Astrocyte (in vitro differentiated cells and primary cell): ENCODE measurements around the gene RNF5. TPM values are rescaled to one million over a fixed set of nuclear protein-coding genes. Genes with fewer than 3 reads are reported as not detected.
"Not testable (repeated sequence)": the region's sequence is repeated elsewhere in the genome, so short reads cannot be mapped to it uniquely, and the experiment has no call there.

Experiments used
- DNase-seq: peaks from one replicate; pipeline ENCODE4 v3.0.0-alpha.2; 2010; ENCODE audit warnings: low read depth
- FAIRE-seq: peaks from 2 replicates; lab custom pipeline; 2011; peaks lifted over from hg19 to GRCh38; lab: Jason Lieb, UNC
- H2AFZ ChIP-seq: 2 replicates; pipeline ENCODE4 v1.6.0; 2012; ENCODE audit warnings: low read depth, low read length, inconsistent platforms
- H3K27ac ChIP-seq: 2 replicates; pipeline ENCODE4 v1.5.1; 2011; ENCODE audit warnings: low read depth, low read length, inconsistent platforms
- H3K27me3 ChIP-seq: 2 replicates; pipeline ENCODE4 v1.6.0; 2011; ENCODE audit warnings: low read length, inconsistent platforms; ENCODE audit not compliant: insufficient read depth
- H3K36me3 ChIP-seq: 2 replicates; pipeline ENCODE4 v1.5.1; 2011; ENCODE audit warnings: low read length, inconsistent platforms; ENCODE audit not compliant: insufficient read depth
- H3K4me1 ChIP-seq: 2 replicates; pipeline ENCODE4 v1.5.1; 2011; ENCODE audit warnings: low read length, inconsistent platforms; ENCODE audit not compliant: insufficient read depth
- H3K4me2 ChIP-seq: 2 replicates; pipeline ENCODE4 v1.6.0; 2012; ENCODE audit warnings: low read length, inconsistent platforms
- H3K4me3 ChIP-seq: 2 replicates; pipeline ENCODE4 v1.5.1; 2011; ENCODE audit warnings: low read depth, mild to moderate bottlenecking, low read length, inconsistent platforms; ENCODE audit not compliant: insufficient read depth
- H3K79me2 ChIP-seq: 2 replicates; pipeline ENCODE4 v1.6.0; 2012; ENCODE audit warnings: mild to moderate bottlenecking, low read length, inconsistent platforms; ENCODE audit not compliant: insufficient read depth
- H3K9ac ChIP-seq: 2 replicates; pipeline ENCODE4 v1.6.0; 2012; ENCODE audit warnings: mild to moderate bottlenecking, low read length, inconsistent platforms
- H3K9me3 ChIP-seq: 2 replicates; pipeline ENCODE4 v1.5.1; 2012; ENCODE audit warnings: low read depth, mild to moderate bottlenecking, low read length, inconsistent platforms; ENCODE audit not compliant: insufficient read depth
- H4K20me1 ChIP-seq: 2 replicates; pipeline ENCODE4 v1.6.0; 2012; ENCODE audit warnings: low read length, inconsistent platforms; ENCODE audit not compliant: insufficient read depth
- H3K27ac Mint-ChIP-seq: one replicate; pipeline ENCODE4 v1.8.0; 2021; ENCODE audit warnings: mild to moderate bottlenecking, mixed read lengths; ENCODE audit not compliant: unreplicated experiment
- H3K27me3 Mint-ChIP-seq: one replicate; pipeline ENCODE4 v1.8.0; 2021; ENCODE audit warnings: low read depth, mixed read lengths; ENCODE audit not compliant: unreplicated experiment
- H3K36me3 Mint-ChIP-seq: one replicate; pipeline ENCODE4 v1.8.0; 2021; ENCODE audit warnings: low read depth, mixed read lengths; ENCODE audit not compliant: unreplicated experiment
- H3K4me1 Mint-ChIP-seq: one replicate; pipeline ENCODE4 v1.8.0; 2021; ENCODE audit warnings: low read depth, mixed read lengths; ENCODE audit not compliant: unreplicated experiment
- H3K4me3 Mint-ChIP-seq: one replicate; pipeline ENCODE4 v1.8.0; 2021; ENCODE audit warnings: mild to moderate bottlenecking, moderate library complexity, mixed read lengths; ENCODE audit not compliant: unreplicated experiment
- H3K9me3 Mint-ChIP-seq: one replicate; pipeline ENCODE4 v1.8.0; 2021; ENCODE audit warnings: mild to moderate bottlenecking, mixed read lengths; ENCODE audit not compliant: unreplicated experiment
- EZH2 ChIP-seq: IDR thresholded peaks from 2 replicates; pipeline ENCODE4 v1.6.1; 2012; ENCODE audit warnings: mild to moderate bottlenecking, low read length, inconsistent platforms; ENCODE audit not compliant: insufficient read depth
- total RNA-seq: library from RNA; stranded (reverse); gene quantifications from 2 replicates; pipeline ENCODE4 v1.2.1, GENCODE V29; 2021
- TF ChIP-seq, protein P1 (sequence below): IDR thresholded peaks from 2 replicates; pipeline ENCODE4 v1.5.1; 2011; ENCODE audit warnings: low read depth, mild to moderate bottlenecking, inconsistent platforms, low read length, moderate library complexity; ENCODE audit not compliant: insufficient read depth

The RNF5 gene
- total RNA-seq, 1 donor from 2014 or later, result 59.0 TPM

DNA sequence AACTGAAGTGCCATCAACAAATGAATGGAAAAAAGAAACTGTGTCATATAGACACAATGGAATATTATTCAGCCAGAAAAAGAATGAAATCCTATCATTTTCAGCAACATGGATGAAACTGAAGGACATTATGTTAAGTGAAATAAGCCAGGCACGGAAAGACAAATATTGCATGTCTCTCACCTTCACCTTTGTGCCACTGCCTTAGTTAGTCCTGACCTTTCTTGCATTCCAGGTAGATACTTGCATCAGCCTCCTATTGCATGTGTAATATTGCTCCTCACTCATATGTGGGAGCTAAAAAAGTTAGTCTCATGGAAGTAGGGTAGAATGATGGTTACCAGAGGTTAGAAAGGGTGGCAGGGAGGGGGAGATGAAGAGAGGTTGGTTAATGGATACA is 30.8 kb downstream of the RNF5 start:
- H3K36me3 ChIP-seq, result no peaks in the 10 kb centered on the region
- no peaks in the 10 kb centered on the region for H3K79me2 ChIP-seq
- Mint-ChIP-seq H3K27me3 (peaks cover 22% of the 10 kb centered on the region), H3K36me3 (peaks cover 3% of the 10 kb centered on the region), H3K27ac (no peak overlapping the region), H3K9me3 (peaks cover 2% of the 10 kb centered on the region), H3K4me1 (no peaks in the 10 kb centered on the region), H3K4me3 (no peak overlapping the region)
- no peak overlapping the region for H3K4me2 ChIP-seq
- no peaks in the 10 kb centered on the region for H4K20me1 ChIP-seq
- no peaks in the 10 kb centered on the region for H3K27me3 ChIP-seq
- no peak overlapping the region for H3K27ac ChIP-seq
- no peak overlapping the region for H3K4me3 ChIP-seq
- FAIRE-seq, result no peak
- H3K9me3 ChIP-seq, result no peaks in the 10 kb centered on the region
- no peak for DNase-seq
- no peak overlapping the region for H2AFZ ChIP-seq
- H3K9ac ChIP-seq, result no peak overlapping the region
- TF ChIP-seq, protein P1, sequence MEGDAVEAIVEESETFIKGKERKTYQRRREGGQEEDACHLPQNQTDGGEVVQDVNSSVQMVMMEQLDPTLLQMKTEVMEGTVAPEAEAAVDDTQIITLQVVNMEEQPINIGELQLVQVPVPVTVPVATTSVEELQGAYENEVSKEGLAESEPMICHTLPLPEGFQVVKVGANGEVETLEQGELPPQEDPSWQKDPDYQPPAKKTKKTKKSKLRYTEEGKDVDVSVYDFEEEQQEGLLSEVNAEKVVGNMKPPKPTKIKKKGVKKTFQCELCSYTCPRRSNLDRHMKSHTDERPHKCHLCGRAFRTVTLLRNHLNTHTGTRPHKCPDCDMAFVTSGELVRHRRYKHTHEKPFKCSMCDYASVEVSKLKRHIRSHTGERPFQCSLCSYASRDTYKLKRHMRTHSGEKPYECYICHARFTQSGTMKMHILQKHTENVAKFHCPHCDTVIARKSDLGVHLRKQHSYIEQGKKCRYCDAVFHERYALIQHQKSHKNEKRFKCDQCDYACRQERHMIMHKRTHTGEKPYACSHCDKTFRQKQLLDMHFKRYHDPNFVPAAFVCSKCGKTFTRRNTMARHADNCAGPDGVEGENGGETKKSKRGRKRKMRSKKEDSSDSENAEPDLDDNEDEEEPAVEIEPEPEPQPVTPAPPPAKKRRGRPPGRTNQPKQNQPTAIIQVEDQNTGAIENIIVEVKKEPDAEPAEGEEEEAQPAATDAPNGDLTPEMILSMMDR, result no peak
- no peak for TF ChIP-seq EZH2
- no peaks in the 10 kb centered on the region for H3K4me1 ChIP-seq

DNA sequence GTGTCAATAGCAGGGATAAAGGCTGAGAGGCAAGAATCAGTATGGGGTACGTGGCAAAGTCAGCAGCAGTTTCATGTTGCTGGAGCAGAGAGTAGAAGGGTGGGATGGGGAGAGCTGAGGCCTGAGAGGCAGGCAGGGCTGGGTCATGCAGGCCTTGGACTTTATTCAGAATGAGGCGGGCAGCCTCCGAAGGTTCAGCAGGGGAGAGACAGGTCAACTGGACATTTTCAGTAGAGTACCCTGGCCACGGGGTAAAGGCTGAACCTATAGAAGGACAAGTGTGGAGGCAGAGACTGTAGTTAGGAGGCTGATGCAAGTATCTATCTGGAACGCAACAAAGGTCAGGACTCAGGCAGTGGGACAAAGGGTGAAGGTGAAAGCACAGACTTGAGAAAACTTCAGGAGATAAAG is 32.0 kb downstream of the RNF5 start:
- DNase-seq (no peak), FAIRE-seq (no peak)
- peaks cover 21% of the 10 kb centered on the region for H3K27me3 Mint-ChIP-seq
- H3K4me3 Mint-ChIP-seq, result no peak overlapping the region
- Histone ChIP-seq H4K20me1 (no peaks in the 10 kb centered on the region), H2AFZ (no peak overlapping the region), H3K36me3 (no peaks in the 10 kb centered on the region), H3K4me3 (no peak overlapping the region), H3K27ac (no peak overlapping the region), H3K9ac (no peak overlapping the region), H3K79me2 (no peaks in the 10 kb centered on the region), H3K4me1 (no peaks in the 10 kb centered on the region), H3K9me3 (no peaks in the 10 kb centered on the region), H3K27me3 (no peaks in the 10 kb centered on the region), H3K4me2 (no peak overlapping the region)
- no peak overlapping the region for H3K27ac Mint-ChIP-seq
- no peaks in the 10 kb centered on the region for H3K4me1 Mint-ChIP-seq
- H3K9me3 Mint-ChIP-seq, result peaks cover 2% of the 10 kb centered on the region
- TF ChIP-seq, protein P1, result no peak
- no peak for TF ChIP-seq EZH2
- no peaks in the 10 kb centered on the region for H3K36me3 Mint-ChIP-seq

DNA sequence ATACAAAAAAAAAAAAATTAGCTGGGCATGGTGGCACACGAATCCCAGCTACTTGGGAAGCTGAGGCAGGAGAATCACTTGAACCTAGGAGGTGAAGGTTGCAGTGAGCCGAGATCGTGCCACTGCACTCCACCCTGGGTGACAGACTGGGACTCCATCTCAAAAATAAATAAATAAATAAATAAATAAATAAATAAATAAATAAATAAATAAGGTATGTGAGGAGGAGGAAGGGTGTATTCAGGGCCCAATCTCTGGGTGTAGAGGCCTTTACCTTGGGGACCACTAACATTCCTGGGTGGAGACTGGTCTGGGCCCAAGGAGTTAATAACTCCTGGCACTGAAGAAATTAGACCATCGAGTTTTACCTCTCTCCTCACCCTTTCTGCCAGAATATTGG is 33.2 kb downstream of the RNF5 start:
- DNase-seq, H3K9ac ChIP-seq, H3K36me3 ChIP-seq, H3K4me3 ChIP-seq, H3K9me3 Mint-ChIP-seq, H3K4me3 Mint-ChIP-seq, H2AFZ ChIP-seq, H3K27ac Mint-ChIP-seq, H3K4me2 ChIP-seq, H3K36me3 Mint-ChIP-seq, H3K4me1 ChIP-seq, H3K9me3 ChIP-seq, H4K20me1 ChIP-seq, FAIRE-seq, H3K4me1 Mint-ChIP-seq, H3K27me3 ChIP-seq, H3K27ac ChIP-seq, H3K79me2 ChIP-seq: not testable (repeated sequence)
- peaks cover 24% of the 10 kb centered on the region for H3K27me3 Mint-ChIP-seq
